A549 (cell line): ENCODE measurements around the gene GJA3.

Experiments
- BHLHE40 ChIP-seq: IDR thresholded peaks from 2 replicates; pipeline ENCODE4 v1.6.1; 2012; ENCODE audit warnings: low read depth, low read length, inconsistent platforms
- CEBPB ChIP-seq, 2 experiments: fragments of >200 bp in 1 of 2; sonication (Bioruptor Twin) in 1 of 2; formaldehyde crosslinking in 1 of 2; IDR thresholded peaks; 2 replicates each; pipeline ENCODE4 v1.6.1; 2012 to 2016
- CTCF ChIP-seq: fragments of >200 bp; sonication (Bioruptor Twin); formaldehyde crosslinking; IDR thresholded peaks from 3 replicates; pipeline ENCODE4 v1.5.1; 2016
- GATA3 ChIP-seq: IDR thresholded peaks from 2 replicates; pipeline ENCODE4 v1.6.1; 2012; ENCODE audit warnings: borderline replicate concordance
- JUN ChIP-seq, 2 experiments: fragments of >200 bp; sonication (Bioruptor Twin); formaldehyde crosslinking; IDR thresholded peaks; 2 replicates in 1 of 2; 3 replicates in 1 of 2; pipeline ENCODE4 v1.6.1; 2016 to 2017
- NPAS2 ChIP-seq: fragments of 250-450 bp; sonication (Bioruptor Pico); IDR thresholded peaks from 2 replicates; pipeline ENCODE4 v1.8.0; 2022; ENCODE audit warnings: mild to moderate bottlenecking, moderate library complexity, borderline replicate concordance
- POLR2A ChIP-seq: IDR thresholded peaks from 2 replicates; pipeline ENCODE4 v1.6.1; 2012; ENCODE audit warnings: mild to moderate bottlenecking, low read length
- REST ChIP-seq: fragments of 200-600 bp; sonication (generic); IDR thresholded peaks from 2 replicates; pipeline ENCODE4 v1.6.1; 2016; ENCODE audit warnings: antibody characterized with exemption, mild to moderate bottlenecking, moderate library complexity
- SREBF2 ChIP-seq: fragments of 450-650 bp; IDR thresholded peaks from 2 replicates; pipeline ENCODE4 v1.6.1; 2014; ENCODE audit warnings: mild to moderate bottlenecking, moderate library complexity
- TF ChIP-seq, protein P1 (sequence below): fragments of 450-650 bp; IDR thresholded peaks from 2 replicates; pipeline ENCODE4 v1.6.1; 2014; ENCODE audit warnings: antibody characterized with exemption

- no peak for TF ChIP-seq CTCF
- TF ChIP-seq POLR2A = no peak
- no peak for TF ChIP-seq SREBF2
- TF ChIP-seq, protein P1, sequence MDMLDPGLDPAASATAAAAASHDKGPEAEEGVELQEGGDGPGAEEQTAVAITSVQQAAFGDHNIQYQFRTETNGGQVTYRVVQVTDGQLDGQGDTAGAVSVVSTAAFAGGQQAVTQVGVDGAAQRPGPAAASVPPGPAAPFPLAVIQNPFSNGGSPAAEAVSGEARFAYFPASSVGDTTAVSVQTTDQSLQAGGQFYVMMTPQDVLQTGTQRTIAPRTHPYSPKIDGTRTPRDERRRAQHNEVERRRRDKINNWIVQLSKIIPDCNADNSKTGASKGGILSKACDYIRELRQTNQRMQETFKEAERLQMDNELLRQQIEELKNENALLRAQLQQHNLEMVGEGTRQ = no peak
- no peak for TF ChIP-seq NPAS2 (CRISPR knock-in tag)
- TF ChIP-seq GATA3 = no peak
- no peak for TF ChIP-seq REST
- no peak for TF ChIP-seq CEBPB (IDR thresholded peaks at IDR 0.05)
- TF ChIP-seq JUN (IDR thresholded peaks at IDR 0.05) = no peak
- TF ChIP-seq BHLHE40 = no peak
Observed at GRCh38 chr13:20161951-20162300, 1.1 kb upstream of the GJA3 start.
